PC-9 (cell line): ENCODE data around the gene SAMD13. TPM values are rescaled to one million over a fixed set of nuclear protein-coding genes. Genes with fewer than 3 reads are reported as not detected.

Experiments used
- BruUV-seq: library from RNA; stranded (reverse); fragments of 400-500 nt; replicated peaks from 2 replicates; lab custom pipeline; 2021; lab: Mats Ljungman, UMichigan
- CTCF ChIA-PET: fragments of 300-600 bp; sonication (Branson Sonifier 250); formaldehyde crosslinking; loops from one replicate; lab custom pipeline; 2022; ENCODE audit warnings: antibody characterized with exemption; lab: Charles Lee
- POLR2A ChIA-PET: fragments of 300-600 bp; sonication (Branson Sonifier 250); formaldehyde crosslinking; loops from one replicate; lab custom pipeline; 2022; ENCODE audit warnings: antibody characterized with exemption; ENCODE audit not compliant: unreplicated experiment; lab: Charles Lee
- DNase-seq, 2 experiments: peaks; one replicate each; pipeline versions ENCODE4 v3.0.0 to v3.0.0-alpha.2; 2015 to 2022; ENCODE audit warnings: mixed read lengths in 1 of 2
- H2AFZ ChIP-seq: fragments of 200-600 bp; sonication (generic); 2 replicates; pipeline ENCODE4 v1.8.1; 2017; ENCODE audit warnings: antibody characterized with exemption
- H3F3A ChIP-seq: fragments of 200-600 bp; sonication (generic); 2 replicates; pipeline ENCODE4 v1.8.1; 2017; ENCODE audit warnings: antibody characterized with exemption, mild to moderate bottlenecking, low read depth; ENCODE audit not compliant: insufficient read depth
- H3K27ac ChIP-seq: fragments of 200-600 bp; sonication (generic); 2 replicates; pipeline ENCODE4 v1.6.1; 2016; ENCODE audit warnings: mixed run types
- H3K27me3 ChIP-seq: fragments of 200-600 bp; sonication (generic); 2 replicates; pipeline ENCODE4 v1.6.1; 2016; ENCODE audit warnings: low read depth, mixed run types; ENCODE audit not compliant: insufficient read depth
- H3K36me3 ChIP-seq: fragments of 200-600 bp; sonication (generic); 2 replicates; pipeline ENCODE4 v1.6.1; 2016; ENCODE audit warnings: low read depth, mixed run types
- H3K4me1 ChIP-seq: fragments of 200-600 bp; sonication (generic); replicated peaks from 2 replicates; pipeline ENCODE4 v1.6.1; 2016; ENCODE audit warnings: mixed run types; ENCODE audit not compliant: insufficient read depth
- H3K4me2 ChIP-seq: fragments of 200-600 bp; sonication (generic); 2 replicates; pipeline ENCODE4 v1.6.1; 2017; ENCODE audit warnings: mixed run types
- H3K4me3 ChIP-seq: fragments of 200-600 bp; sonication (generic); 2 replicates; pipeline ENCODE4 v1.6.1; 2016; ENCODE audit warnings: mixed run types
- H3K79me2 ChIP-seq: fragments of 200-600 bp; sonication (generic); 2 replicates; pipeline ENCODE4 v1.6.1; 2017; ENCODE audit warnings: low read depth, mixed run types
- H3K9me2 ChIP-seq: fragments of 200-600 bp; sonication (generic); 2 replicates; pipeline ENCODE4 v1.8.1; 2017; ENCODE audit warnings: mild to moderate bottlenecking; ENCODE audit not compliant: insufficient read depth
- H3K9me3 ChIP-seq: fragments of 200-600 bp; sonication (generic); 2 replicates; pipeline ENCODE4 v1.8.1; 2016; ENCODE audit warnings: low read depth; ENCODE audit not compliant: insufficient read depth
- H4K20me1 ChIP-seq: fragments of 200-600 bp; sonication (generic); 2 replicates; pipeline ENCODE4 v1.8.1; 2017; ENCODE audit not compliant: insufficient read depth
- CTCF ChIP-seq: fragments of 200-600 bp; sonication (generic); conservative IDR thresholded peaks from 2 replicates; pipeline ENCODE4 v1.6.1; 2017; ENCODE audit warnings: mixed run types, antibody characterized with exemption, mild to moderate bottlenecking, moderate library complexity
- EZH2 ChIP-seq: fragments of 200-600 bp; sonication (generic); IDR thresholded peaks from 2 replicates; pipeline ENCODE4 v1.8.0; 2017; ENCODE audit warnings: antibody characterized with exemption, low read depth
- intact Hi-C: fragments of 100-400 bp; cut with micrococcal nuclease; formaldehyde crosslinking; loops from one replicate; pipeline ENCODE4 v1.10.0; 2022; ENCODE audit not compliant: unreplicated experiment
- total RNA-seq: library from RNA; stranded (reverse); gene quantifications from 2 replicates; pipeline ENCODE4 v1.2.3, GENCODE V29; 2021

Gene SAMD13
- total RNA-seq, 1 experiment from 2014 or later: 2.5 TPM

GRCh38 chr1:84374991-84375696 is 73.6 kb downstream of the SAMD13 start:
- intact Hi-C loops: no loop called here
- no TSS peak for BruUV-seq
- CTCF ChIA-PET: no interaction called here

GRCh38 chr1:84376000-84376910 is 74.7 kb downstream of the SAMD13 start:
- H3K4me3 ChIP-seq: no peak overlapping the region
- H3K4me2 ChIP-seq: no peak overlapping the region
- DNase-seq: no peak
- BruUV-seq: no TSS peak
- intact Hi-C loops: no loop called here
- H2AFZ ChIP-seq: no peak overlapping the region
- H3K4me1 ChIP-seq: peaks cover 13% of the 10 kb centered on the region
- H3K9me2 ChIP-seq: no peaks in the 10 kb centered on the region
- H3K9me3 ChIP-seq: no peaks in the 10 kb centered on the region
- no peaks in the 10 kb centered on the region; the same call in 1 of the 2 replicates for H3F3A ChIP-seq
- H3K27me3 ChIP-seq: no peaks in the 10 kb centered on the region
- H4K20me1 ChIP-seq: no peaks in the 10 kb centered on the region
- POLR2A ChIA-PET: no interaction called here
- H3K36me3 ChIP-seq: no peaks in the 10 kb centered on the region
- H3K79me2 ChIP-seq: no peaks in the 10 kb centered on the region
- no peak overlapping the region for H3K27ac ChIP-seq
- TF ChIP-seq CTCF (no peak), EZH2 (no peak)
- CTCF ChIA-PET: no interaction called here

More at GRCh38 chr1:84374991-84375696, 73.6 kb downstream of the SAMD13 start:
- no peaks in the 10 kb centered on the region for H3K36me3 ChIP-seq
- peaks cover 12% of the 10 kb centered on the region for H3K4me1 ChIP-seq
- no peak for DNase-seq
- no peak overlapping the region for H2AFZ ChIP-seq
- no peak overlapping the region for H3K4me3 ChIP-seq
- no peaks in the 10 kb centered on the region for H3K9me2 ChIP-seq
- H3K79me2 ChIP-seq: no peaks in the 10 kb centered on the region
- no peak overlapping the region for H3K4me2 ChIP-seq
- POLR2A ChIA-PET: no interaction called here
- no peak overlapping the region for H3K27ac ChIP-seq
- H4K20me1 ChIP-seq: no peaks in the 10 kb centered on the region
- TF ChIP-seq EZH2: no peak
- TF ChIP-seq CTCF: no peak
- no peaks in the 10 kb centered on the region for H3K9me3 ChIP-seq
- no peaks in the 10 kb centered on the region for H3K27me3 ChIP-seq
- no peaks in the 10 kb centered on the region for H3F3A ChIP-seq

GRCh38 chr1:84377480-84378095 is 76.1 kb downstream of the SAMD13 start:
- Histone ChIP-seq H3K4me1 (peaks cover 26% of the 10 kb centered on the region), H3K9me3 (no peaks in the 10 kb centered on the region), H4K20me1 (no peaks in the 10 kb centered on the region), H3F3A (peaks cover 11% of the 10 kb centered on the region), H3K9me2 (no peaks in the 10 kb centered on the region), H3K27ac (no peak overlapping the region), H2AFZ (no peak overlapping the region), H3K4me2 (no peak overlapping the region), H3K27me3 (no peaks in the 10 kb centered on the region), H3K4me3 (no peak overlapping the region), H3K36me3 (no peaks in the 10 kb centered on the region), H3K79me2 (no peaks in the 10 kb centered on the region)
- POLR2A ChIA-PET: no interaction called here
- no peak for DNase-seq
- intact Hi-C loops: no loop called here
- no TSS peak for BruUV-seq
- CTCF ChIA-PET: no interaction called here
- no peak for TF ChIP-seq CTCF
- TF ChIP-seq EZH2: no peak
